Sigmoid colon (tissue), 7 donors: ENCODE measurements around the gene PTMA. TPM values are rescaled to one million over a fixed set of nuclear protein-coding genes. Genes with fewer than 3 reads are reported as not detected.
A peak's percentile ranks its signal among the peaks of the same experiment; 100 is the strongest.

Experiments
- DNase-seq: peaks from one replicate; pipeline ENCODE4 v3.0.0-alpha.2; 2019
- H3K27ac ChIP-seq, 4 donors: fragments of 200-600 bp; sonication (generic); one replicate each; pipeline ENCODE4 v1.5.1; 2016 to 2019; ENCODE audit warnings: mild to moderate bottlenecking in 1 of 4
- H3K27me3 ChIP-seq, 3 donors: fragments of 200-600 bp; sonication (generic); one replicate each; pipeline ENCODE4 v1.5.1; 2019; ENCODE audit warnings: mild to moderate bottlenecking in 1 of 3
- H3K36me3 ChIP-seq, 4 donors: fragments of 200-600 bp; sonication (generic); one replicate each; pipeline ENCODE4 v1.5.1; 2016 to 2019
- H3K4me1 ChIP-seq, 4 donors: fragments of 200-600 bp; sonication (generic); one replicate each; pipeline ENCODE4 v1.5.1; 2017 to 2019
- H3K4me3 ChIP-seq, 4 donors: fragments of 200-600 bp; sonication (generic); one replicate each; pipeline ENCODE4 v1.5.1; 2017 to 2019; ENCODE audit warnings: mild to moderate bottlenecking in 2 of 4, moderate library complexity in 1 of 4
- H3K9me3 ChIP-seq, 4 donors: fragments of 200-600 bp in 3 of 4; sonication (generic) in 3 of 4; one replicate each; pipeline versions ENCODE4 v1.5.1 to v1.6.1; 2013 to 2019
- EP300 ChIP-seq, 4 donors: sonication (generic); formaldehyde crosslinking; IDR thresholded peaks; one replicate each; pipeline ENCODE4 v1.6.1; 2017; ENCODE audit warnings: antibody characterized with exemption in 4 of 4
- POLR2A ChIP-seq, 2 donors: fragments of 450-650 bp; IDR thresholded peaks; one replicate each; pipeline ENCODE4 v1.6.1; 2016; ENCODE audit warnings: antibody characterized with exemption in 2 of 2, mild to moderate bottlenecking in 2 of 2, moderate library complexity in 2 of 2
- POLR2AphosphoS5 ChIP-seq, 4 donors: sonication (generic); formaldehyde crosslinking; IDR thresholded peaks; one replicate each; pipeline ENCODE4 v1.6.1; 2017; ENCODE audit warnings: antibody characterized with exemption in 4 of 4
- WGBS, 2 donors: extraction: QIAGEN DNeasy Blood & Tissue Kit; methylation state at CpG; one replicate each; pipeline ENCODE4 v1.1.7; 2013; 5-methylcytosine and 5-hydroxymethylcytosine counted together
- intact Hi-C: fragments of 100-400 bp; cut with DNase I; formaldehyde crosslinking; loops from one replicate; pipeline ENCODE4 v1.15.1; 2023
- polyA plus RNA-seq, 3 donors: library from polyadenylated mRNA; stranded (reverse); fragments of 200-250 nt; gene quantifications; one replicate each; pipeline ENCODE4 v1.2.3, GENCODE V29; 2013
- total RNA-seq, 4 donors: library from RNA; depleted of rRNA; stranded (reverse); fragments of >200 nt; gene quantifications; one replicate each; pipeline ENCODE4 v1.1.0, GENCODE V29; 2016
- TF ChIP-seq, protein P1 (sequence below), 4 experiments: fragments of 450-650 bp in 3 of 4; fragments of 200-600 bp in 1 of 4; IDR thresholded peaks; one replicate each; pipeline ENCODE4 v1.5.1; 2016 to 2019; ENCODE audit warnings: antibody characterized with exemption in 4 of 4, mild to moderate bottlenecking in 3 of 4, moderate library complexity in 2 of 4
- donor health status: healthy with polysubstance abuse.
- donor health status: Bipolar disorder and iron deficiency.
- donor health status: healthy.

Gene PTMA
- total and polyA plus RNA-seq, 7 donors: 807 to 2,683 (median 1,142) TPM

DNA sequence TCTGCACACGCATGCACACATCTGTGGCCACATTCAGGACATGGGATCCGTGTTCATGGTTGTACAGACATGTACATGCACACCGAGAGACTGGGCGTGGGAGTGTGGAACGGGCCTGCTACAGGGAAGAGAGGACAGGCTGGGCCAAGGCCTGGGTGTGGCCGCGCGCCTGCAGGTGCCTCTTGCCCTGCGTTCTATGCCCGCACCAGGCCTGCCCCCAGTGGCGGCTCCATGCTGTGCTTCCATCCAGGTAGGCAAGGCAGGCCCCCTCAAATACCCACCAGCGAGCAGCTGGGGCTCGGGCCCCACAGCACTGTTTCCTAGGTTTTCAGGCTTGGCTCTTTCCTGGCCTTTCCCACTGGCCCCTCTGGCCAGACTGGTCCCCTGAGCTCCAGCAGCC, 15.5 kb upstream of the PTMA start:
- H3K4me3 ChIP-seq: no peak overlapping the region
- H3K27me3 ChIP-seq: no peaks in the 10 kb centered on the region
- no peak for DNase-seq
- WGBS, 2 donors: 24 to 78% methylated on average over 13 of the region's 13 CpGs
- H3K4me1 ChIP-seq: no peaks in the 10 kb centered on the region
- TF ChIP-seq, protein P1, sequence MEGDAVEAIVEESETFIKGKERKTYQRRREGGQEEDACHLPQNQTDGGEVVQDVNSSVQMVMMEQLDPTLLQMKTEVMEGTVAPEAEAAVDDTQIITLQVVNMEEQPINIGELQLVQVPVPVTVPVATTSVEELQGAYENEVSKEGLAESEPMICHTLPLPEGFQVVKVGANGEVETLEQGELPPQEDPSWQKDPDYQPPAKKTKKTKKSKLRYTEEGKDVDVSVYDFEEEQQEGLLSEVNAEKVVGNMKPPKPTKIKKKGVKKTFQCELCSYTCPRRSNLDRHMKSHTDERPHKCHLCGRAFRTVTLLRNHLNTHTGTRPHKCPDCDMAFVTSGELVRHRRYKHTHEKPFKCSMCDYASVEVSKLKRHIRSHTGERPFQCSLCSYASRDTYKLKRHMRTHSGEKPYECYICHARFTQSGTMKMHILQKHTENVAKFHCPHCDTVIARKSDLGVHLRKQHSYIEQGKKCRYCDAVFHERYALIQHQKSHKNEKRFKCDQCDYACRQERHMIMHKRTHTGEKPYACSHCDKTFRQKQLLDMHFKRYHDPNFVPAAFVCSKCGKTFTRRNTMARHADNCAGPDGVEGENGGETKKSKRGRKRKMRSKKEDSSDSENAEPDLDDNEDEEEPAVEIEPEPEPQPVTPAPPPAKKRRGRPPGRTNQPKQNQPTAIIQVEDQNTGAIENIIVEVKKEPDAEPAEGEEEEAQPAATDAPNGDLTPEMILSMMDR (IDR thresholded peaks at IDR 0.05): peak in 1 of 4 experiments; percentile 10
- no peak for TF ChIP-seq POLR2AphosphoS5 (IDR thresholded peaks at IDR 0.05)
- intact Hi-C loops: no loop called here
- H3K9me3 ChIP-seq: no peaks in the 10 kb centered on the region
- no peaks in the 10 kb centered on the region for H3K36me3 ChIP-seq
- H3K27ac ChIP-seq: no peak overlapping the region

DNA sequence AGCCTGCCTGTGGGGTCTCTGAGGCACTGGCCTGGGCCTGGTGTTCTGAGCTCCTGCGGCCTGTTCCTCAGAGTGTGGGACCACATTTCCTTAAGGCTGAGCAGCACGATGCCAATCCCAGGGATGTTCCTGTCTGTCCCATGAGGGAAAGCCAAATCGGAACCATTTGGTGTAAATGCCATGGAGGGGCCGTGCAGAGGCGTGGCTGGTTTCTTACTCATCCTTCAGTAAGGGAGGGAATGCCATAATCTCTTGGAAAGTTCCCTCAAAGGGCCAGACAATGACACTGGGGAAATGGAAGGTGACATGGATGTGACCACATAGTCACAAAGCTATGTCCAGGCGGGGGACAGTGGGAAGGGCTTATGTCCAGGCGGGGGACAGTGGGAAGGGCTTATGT, 14.4 kb upstream of the PTMA start:
- WGBS, 2 donors: 94 to 98% methylated on average over 7 of the region's 7 CpGs
- intact Hi-C loops: no loop called here
- TF ChIP-seq EP300 (IDR thresholded peaks at IDR 0.05): no peak
- no peak for TF ChIP-seq POLR2A (IDR thresholded peaks at IDR 0.05)
- TF ChIP-seq POLR2AphosphoS5 (IDR thresholded peaks at IDR 0.05): no peak
- TF ChIP-seq, protein P1 (IDR thresholded peaks at IDR 0.05): no peak
- DNase-seq: no peak
- no peaks in the 10 kb centered on the region for H3K36me3 ChIP-seq
- H3K9me3 ChIP-seq: no peaks in the 10 kb centered on the region
- H3K4me3 ChIP-seq: no peak overlapping the region
- H3K27ac ChIP-seq: no peak overlapping the region
- H3K4me1 ChIP-seq: peaks cover 0 to 4% (median 2%) of the 10 kb centered on the region in 4 donors
- H3K27me3 ChIP-seq: no peaks in the 10 kb centered on the region

DNA sequence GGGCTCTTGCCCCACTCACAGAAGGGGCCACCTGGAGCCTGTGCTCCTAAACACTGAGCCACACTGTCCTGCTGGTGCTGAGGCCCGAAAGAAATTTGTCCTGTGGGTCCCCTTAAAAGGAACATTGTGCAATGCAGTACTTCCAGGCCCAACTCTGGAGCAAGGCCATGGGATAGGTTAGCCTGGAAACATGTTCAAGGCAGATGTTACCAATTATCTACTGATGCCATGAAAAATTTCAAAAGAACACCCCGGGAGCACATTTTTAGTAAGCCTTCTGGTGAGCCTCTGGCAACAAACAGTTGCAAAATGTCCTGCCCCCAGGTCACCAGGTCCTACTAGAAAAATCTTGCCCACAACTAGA, 12.3 kb upstream of the PTMA start:
- TF ChIP-seq POLR2A (IDR thresholded peaks at IDR 0.05) (no peak), EP300 (IDR thresholded peaks at IDR 0.05) (no peak), POLR2AphosphoS5 (IDR thresholded peaks at IDR 0.05) (peak in 3 of 4 donors; percentile 40 to 51 (median 42))
- Histone ChIP-seq H3K27me3 (no peaks in the 10 kb centered on the region), H3K36me3 (no peaks in the 10 kb centered on the region), H3K9me3 (no peaks in the 10 kb centered on the region), H3K4me3 (no peak overlapping the region), H3K27ac (peak overlapping the region in 2 of 4 donors; percentile 45 to 62), H3K4me1 (peaks cover 0 to 14% (median 6%) of the 10 kb centered on the region in 4 donors)
- intact Hi-C loops: no loop called here
- peak; percentile 88 for DNase-seq
- WGBS, 2 donors: 87 to 91% methylated on average over 2 of the region's 2 CpGs

DNA sequence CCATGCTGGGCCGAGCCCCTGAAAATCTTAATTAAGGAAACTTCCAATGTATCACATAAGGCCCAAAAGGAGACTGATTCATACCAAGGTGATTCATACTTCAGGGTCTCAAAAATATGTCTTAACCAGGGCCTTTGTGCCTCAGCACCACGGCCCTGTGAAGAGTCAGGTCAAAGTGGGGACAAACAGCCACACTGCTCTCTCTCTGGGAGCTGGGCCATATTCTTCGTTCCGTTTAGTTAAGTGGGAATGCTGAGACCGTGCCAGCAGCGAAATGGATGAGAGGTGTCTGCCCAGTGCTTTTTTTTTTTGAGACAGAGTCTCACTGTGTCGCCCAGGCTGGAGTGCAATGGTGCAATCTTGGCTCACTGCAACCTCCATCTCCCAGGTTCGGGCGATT, 9.3 kb upstream of the PTMA start:
- no peaks in the 10 kb centered on the region for H3K9me3 ChIP-seq
- H3K4me1 ChIP-seq: peaks cover 0 to 27% (median 11%) of the 10 kb centered on the region in 4 donors
- TF ChIP-seq POLR2AphosphoS5 (IDR thresholded peaks at IDR 0.05) (peak in 1 of 4 donors; percentile 34), POLR2A (IDR thresholded peaks at IDR 0.05) (no peak), EP300 (IDR thresholded peaks at IDR 0.05) (no peak)
- TF ChIP-seq, protein P1 (IDR thresholded peaks at IDR 0.05): no peak
- H3K36me3 ChIP-seq: no peaks in the 10 kb centered on the region
- WGBS, 2 donors: 92 to 95% methylated on average over 9 of the region's 9 CpGs
- H3K27me3 ChIP-seq: no peaks in the 10 kb centered on the region
- peak; percentile 85 for DNase-seq
- intact Hi-C loops: no loop called here
- H3K4me3 ChIP-seq: no peak overlapping the region
- H3K27ac ChIP-seq: peak overlapping the region; percentile 52 to 67 (median 53)

DNA sequence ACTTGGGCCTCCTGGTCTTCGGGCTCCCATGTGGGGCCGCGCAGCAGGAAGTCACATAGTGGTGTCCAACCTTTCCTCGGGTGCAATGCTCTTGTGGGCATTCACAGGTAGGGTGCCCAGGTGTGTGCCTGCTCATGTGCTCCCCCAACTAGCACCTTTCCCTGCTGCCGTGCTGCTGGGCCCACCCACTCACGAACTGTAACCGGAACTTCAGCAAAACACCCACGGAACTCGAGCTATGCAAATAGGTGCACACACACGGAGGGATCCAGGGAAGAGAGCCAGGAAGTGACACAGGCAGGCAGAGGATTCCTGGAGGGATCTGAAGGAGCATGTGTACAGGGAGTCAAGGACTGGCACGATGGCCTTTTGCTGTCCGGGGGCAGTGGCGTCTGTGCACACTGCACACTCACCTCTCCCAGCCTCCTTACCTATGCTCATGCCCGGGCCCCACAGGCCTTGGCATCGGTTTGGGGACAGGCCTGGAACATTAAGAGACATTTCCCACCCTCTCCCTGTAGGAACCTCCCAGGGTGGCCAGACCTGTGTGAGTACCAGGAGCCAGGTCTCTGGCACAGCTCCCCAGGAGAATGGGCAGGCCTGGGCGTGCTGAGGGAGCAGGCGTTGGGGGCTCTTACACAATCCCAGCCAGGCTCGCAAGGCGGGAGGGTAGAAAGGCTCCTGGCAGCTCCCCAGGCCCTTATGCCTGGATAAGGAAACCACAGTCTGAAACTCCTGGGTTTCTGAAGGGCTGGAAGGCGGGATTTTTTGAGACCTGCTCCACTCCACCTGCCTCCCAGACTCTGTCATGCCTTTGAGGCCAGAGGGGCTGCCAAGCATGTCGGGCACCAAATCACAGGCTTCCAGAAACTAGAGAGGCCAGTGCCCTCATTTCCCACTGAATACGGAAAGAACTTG, 6.6 kb upstream of the PTMA start:
- WGBS, 2 donors: 79 to 85% methylated on average over 22 of the region's 22 CpGs
- intact Hi-C loops: no loop called here
- H3K4me3 ChIP-seq: no peak overlapping the region
- no peaks in the 10 kb centered on the region for H3K36me3 ChIP-seq
- no peak for TF ChIP-seq EP300 (IDR thresholded peaks at IDR 0.05)
- TF ChIP-seq POLR2AphosphoS5 (IDR thresholded peaks at IDR 0.05): no peak
- TF ChIP-seq POLR2A (IDR thresholded peaks at IDR 0.05): no peak
- TF ChIP-seq, protein P1 (IDR thresholded peaks at IDR 0.05): no peak
- no peaks in the 10 kb centered on the region for H3K27me3 ChIP-seq
- H3K27ac ChIP-seq: peak overlapping the region; percentile 11 to 70 (median 32)
- DNase-seq: peak; percentile 88
- H3K9me3 ChIP-seq: no peaks in the 10 kb centered on the region
- H3K4me1 ChIP-seq: peaks cover 1 to 39% (median 26%) of the 10 kb centered on the region in 4 donors
